Cerebellar cortex (tissue), 1 donor: Measurements from ENCODE around the gene PCSK4.
"Not testable (repeated sequence)": the region's sequence is repeated elsewhere in the genome, so short reads cannot be mapped to it uniquely, and the experiment has no call there.

ENCODE experiments used
- DNase-seq: peaks from one replicate; pipeline ENCODE4 v3.0.0-alpha.2; 2015; ENCODE audit warnings: low spot score

PCSK4 gene

GRCh38 chr19:1487576-1488281 is 2.4 kb downstream of the PCSK4 start:
- DNase-seq, result no peak

- DNase-seq, result no peak
These were observed 3.2 kb downstream of the PCSK4 start for GRCh38 chr19:1486720-1487575.

GRCh38 chr19:1483979-1484428 is 6.1 kb downstream of the PCSK4 start:
- DNase-seq, result no peak

GRCh38 chr19:1483131-1483978 is 6.8 kb downstream of the PCSK4 start:
- no peak for DNase-seq

GRCh38 chr19:1482361-1483130 is 7.6 kb downstream of the PCSK4 start:
- no peak for DNase-seq

GRCh38 chr19:1481893-1482360 is 8.2 kb downstream of the PCSK4 start:
- DNase-seq, result no peak

GRCh38 chr19:1481224-1481892 is 8.8 kb downstream of the PCSK4 start:
- DNase-seq, result no peak

GRCh38 chr19:1478934-1479707 is 11.0 kb downstream of the PCSK4 start, which contains the start of gene C19orf25:
TSS of gene C19orf25 (minus strand) at chr19:1479215. CDS start at chr19:1478903, 312 bp downstream.
- DNase-seq, result peak; percentile 94

GRCh38 chr19:1477056-1477455 is 13.1 kb downstream of the PCSK4 start:
- not testable (repeated sequence) for DNase-seq

- no peak for DNase-seq
These were observed 14.3 kb downstream of the PCSK4 start for GRCh38 chr19:1475751-1476437.

- DNase-seq, result no peak
These were observed 15.3 kb downstream of the PCSK4 start for GRCh38 chr19:1474765-1475351.

GRCh38 chr19:1474011-1474764 is 16.0 kb downstream of the PCSK4 start:
- DNase-seq, result no peak

GRCh38 chr19:1473085-1473851 is 16.9 kb downstream of the PCSK4 start:
- DNase-seq, result no peak

- DNase-seq, result peak; percentile 53
These were observed 17.7 kb downstream of the PCSK4 start for GRCh38 chr19:1472231-1473084.

- no peak for DNase-seq
These were observed 18.5 kb downstream of the PCSK4 start for GRCh38 chr19:1471515-1472160.

- no peak for DNase-seq
These were observed 19.1 kb downstream of the PCSK4 start for GRCh38 chr19:1471010-1471514.
